Ovary (tissue), 9 donors: ENCODE measurements around the gene TBC1D16. TPM values are rescaled to one million over a fixed set of nuclear protein-coding genes. Genes with fewer than 3 reads are reported as not detected.

Source experiments
- DNase-seq, 5 donors: peaks; one replicate each; pipeline ENCODE4 v3.0.0-alpha.2; 2019 to 2020
- H3K27ac ChIP-seq, 2 donors: fragments of 200-600 bp; one replicate each; pipeline versions ENCODE4 v1.5.1 to v1.8.0; 2019 to 2022
- H3K27me3 ChIP-seq: fragments of 200-600 bp; one replicate; pipeline ENCODE4 v1.8.0; 2022
- H3K36me3 ChIP-seq: fragments of 200-600 bp; sonication (generic); one replicate; pipeline ENCODE4 v1.5.1; 2019
- H3K4me1 ChIP-seq: one replicate; pipeline ENCODE4 v1.8.1; 2013; ENCODE audit warnings: mild to moderate bottlenecking, moderate library complexity; ENCODE audit not compliant: insufficient read depth
- H3K4me3 ChIP-seq: fragments of 200-600 bp; sonication (generic); one replicate; pipeline ENCODE4 v1.5.1; 2017
- H3K9me3 ChIP-seq, 2 donors: fragments of 200-600 bp in 1 of 2; sonication (generic) in 1 of 2; one replicate each; pipeline versions ENCODE4 v1.5.1 to v1.8.1; 2013 to 2019; ENCODE audit warnings: mild to moderate bottlenecking in 1 of 2, moderate library complexity in 1 of 2
- CTCF ChIP-seq, 3 donors: fragments of 450-650 bp in 2 of 3; fragments of 200-600 bp in 1 of 3; IDR thresholded peaks; one replicate each; pipeline versions ENCODE4 v1.5.1 to v1.8.0; 2016 to 2022; ENCODE audit warnings: antibody characterized with exemption in 3 of 3, mild to moderate bottlenecking in 1 of 3
- EP300 ChIP-seq: sonication (generic); formaldehyde crosslinking; IDR thresholded peaks from one replicate; pipeline ENCODE4 v1.6.1; 2017; ENCODE audit warnings: antibody characterized with exemption
- POLR2A ChIP-seq: fragments of 450-650 bp; IDR thresholded peaks from one replicate; pipeline ENCODE4 v1.6.1; 2017; ENCODE audit warnings: antibody characterized with exemption, mild to moderate bottlenecking, moderate library complexity
- WGBS, 3 donors: extraction: QIAGEN DNeasy Blood & Tissue Kit in 1 of 3; methylation state at CpG; one replicate each; pipeline versions ENCODE4 v1.1.5 to v1.1.7; 2013 to 2017; 5-methylcytosine and 5-hydroxymethylcytosine counted together
- intact Hi-C, 4 donors: fragments of 100-400 bp; cut with DNase I; formaldehyde crosslinking; loops; one replicate each; pipeline versions ENCODE4 v1.11.0 to v1.15.1; 2022 to 2023
- polyA plus RNA-seq, 2 donors: library from polyadenylated mRNA; stranded (reverse); fragments of 200-250 nt in 1 of 2; fragments of 350-450 nt in 1 of 2; fragmentation: Illumina TruSeq in 1 of 2; extraction: RNeasy Lipid Tissue Mini Kit (QIAGEN cat#74804) in 1 of 2; gene quantifications; one replicate each; pipeline ENCODE4 v1.2.3, GENCODE V29; 2013 to 2014
- total RNA-seq, 7 donors: library from RNA; depleted of rRNA in 2 of 7; stranded (reverse); fragments of >200 nt in 2 of 7; fragmentation: NEBNext Ultra II Directional in 3 of 7; extraction: Animal tissue kit (Norgen Biotek cat#: 25700) in 3 of 7; gene quantifications; one replicate each; pipeline versions ENCODE4 v1.1.0 to v1.2.4, GENCODE V29; 2016 to 2023
- donor health status: DM: no; HTN: no; CAD: no; lungs with moderate emphysema.
- donor health status: DM: no; HTN: no; CAD: no.
- donor health status: Bipolar disorder and iron deficiency.
- donor health status: DM: yes; HTN: yes; CAD: no.
- donor health status: DM: no; HTN: no; CAD: no.
- donor health status: DM: yes; HTN: yes; CAD: no.

The TBC1D16 gene
- total and polyA plus RNA-seq, 9 donors: 9.3 to 40.5 (median 27.1) TPM

GRCh38 chr17:79981661-79982101, 54.0 kb downstream of the TBC1D16 start:
- Histone ChIP-seq H3K4me1 (peaks cover 30% of the 10 kb centered on the region), H3K27ac (no peak overlapping the region), H3K36me3 (no peaks in the 10 kb centered on the region), H3K9me3 (no peaks in the 10 kb centered on the region), H3K27me3 (no peaks in the 10 kb centered on the region), H3K4me3 (no peak overlapping the region)
- DNase-seq: peak in 2 of 5 donors; percentile 14 to 27
- intact Hi-C loops: no loop called here
- WGBS, 3 donors: 93 to 95% (median 93%) methylated on average over 23 of the region's 23 CpGs
- TF ChIP-seq CTCF (IDR thresholded peaks at IDR 0.05) (no peak), POLR2A (no peak), EP300 (no peak)

- no peaks in the 10 kb centered on the region for H3K36me3 ChIP-seq
- no peak overlapping the region for H3K4me3 ChIP-seq
- intact Hi-C loops: no loop called here
- TF ChIP-seq POLR2A (no peak), EP300 (no peak), CTCF (IDR thresholded peaks at IDR 0.05) (no peak)
- no peaks in the 10 kb centered on the region for H3K27me3 ChIP-seq
- DNase-seq: peak in 1 of 5 donors; percentile 19
- H3K4me1 ChIP-seq: peaks cover 28% of the 10 kb centered on the region
- 91 to 93% (median 91%) methylated on average over 15 of the region's 15 CpGs for WGBS, 3 donors
- no peaks in the 10 kb centered on the region for H3K9me3 ChIP-seq
- H3K27ac ChIP-seq: no peak overlapping the region
These were observed 54.6 kb downstream of the TBC1D16 start for GRCh38 chr17:79981090-79981489.

GRCh38 chr17:79980246-79981043, 55.2 kb downstream of the TBC1D16 start:
- peaks cover 24% of the 10 kb centered on the region for H3K4me1 ChIP-seq
- WGBS, 3 donors: 94 to 98% (median 96%) methylated on average over 23 of the region's 23 CpGs
- peak in 1 of 5 donors; percentile 31 for DNase-seq
- H3K4me3 ChIP-seq: no peak overlapping the region
- no peaks in the 10 kb centered on the region for H3K27me3 ChIP-seq
- TF ChIP-seq POLR2A: no peak
- no peak for TF ChIP-seq EP300
- TF ChIP-seq CTCF (IDR thresholded peaks at IDR 0.05): no peak
- no peaks in the 10 kb centered on the region for H3K36me3 ChIP-seq
- no peaks in the 10 kb centered on the region for H3K9me3 ChIP-seq
- H3K27ac ChIP-seq: peak overlapping the region in 1 of 2 donors; percentile 85
- intact Hi-C loops: no loop called here

GRCh38 chr17:79979816-79980215, 55.9 kb downstream of the TBC1D16 start:
- Histone ChIP-seq H3K27me3 (no peaks in the 10 kb centered on the region), H3K9me3 (no peaks in the 10 kb centered on the region), H3K4me3 (no peak overlapping the region), H3K4me1 (peaks cover 18% of the 10 kb centered on the region), H3K27ac (peak overlapping the region in 1 of 2 donors; percentile 85), H3K36me3 (no peaks in the 10 kb centered on the region)
- 84 to 90% (median 88%) methylated on average over 12 of the region's 12 CpGs for WGBS, 3 donors
- DNase-seq: peak in 1 of 5 donors; percentile 37
- TF ChIP-seq EP300: no peak
- TF ChIP-seq POLR2A: no peak
- no peak for TF ChIP-seq CTCF (IDR thresholded peaks at IDR 0.05)
- intact Hi-C loops: loop anchor here in 1 of 4 donors (10.0 kb wide), 1 partner anchor 135 kb away; no protein-coding TSS in a partner anchor
